Measurements from ENCODE around the gene GSN. TPM values are rescaled to one million over a fixed set of nuclear protein-coding genes. Genes with fewer than 3 reads are reported as not detected.

The GSN gene
- total and polyA plus RNA-seq, 2 donors (not counting 1 experiment from before 2014, with no cell fraction given): 38.4 to 45.4 TPM

DNA sequence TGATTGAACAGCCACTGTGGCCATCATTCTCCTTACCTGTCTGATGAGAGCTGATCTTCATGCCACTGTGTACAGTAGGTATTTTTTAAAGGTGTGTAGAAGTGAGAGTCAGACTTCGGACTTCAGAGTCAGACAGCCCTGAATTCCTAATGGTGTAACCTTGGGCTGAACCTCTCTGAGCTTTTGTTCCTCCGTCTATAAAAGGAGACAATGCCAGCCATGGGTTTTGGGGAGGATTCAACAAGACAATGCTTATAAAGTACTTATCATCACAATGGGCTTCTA, 18.7 kb downstream of the GSN start:
- CTCF ChIA-PET: no interaction called here
- Histone ChIP-seq H3K9me3 (ENCODE audit: control extremely low read depth in 1 of 3, control insufficient read depth in 2 of 3, insufficient read depth in 1 of 3, low read length in 2 of 3) (peaks cover 0 to 3% (median 0%) of the 10 kb centered on the region in 3 donors), H4K20me1 (ENCODE audit: control insufficient read depth, insufficient read depth, low read length, poor library complexity, severe bottlenecking) (no peaks in the 10 kb centered on the region), H3K27ac (ENCODE audit: low read length in 2 of 2) (no peak overlapping the region), H3K4me2 (replicated peaks; ENCODE audit: low read depth, low read length, poor library complexity, severe bottlenecking) (no peak overlapping the region), H3K4me1 (ENCODE audit: control insufficient read depth in 2 of 2, insufficient read depth in 2 of 2, low read length in 2 of 2) (peaks cover 9 to 33% of the 10 kb centered on the region in 2 donors), H3K79me2 (ENCODE audit: control insufficient read depth, insufficient read depth, low read length) (no peaks in the 10 kb centered on the region), H3K9ac (ENCODE audit: low read length) (no peak overlapping the region), H2AFZ (ENCODE audit: insufficient read depth, low read depth, low read length, poor library complexity, severe bottlenecking) (no peak overlapping the region), H3K27me3 (replicated peaks in 1 of 4; ENCODE audit: control extremely low read depth in 1 of 4, control insufficient read depth in 3 of 4, insufficient read depth in 4 of 4, low read length in 3 of 4) (no peaks in the 10 kb centered on the region), H3K4me3 (ENCODE audit: control extremely low read depth in 1 of 5, extremely low read depth in 1 of 5, insufficient read depth in 1 of 5, low read depth in 2 of 5, low read length in 4 of 5) (no peak overlapping the region), H3K36me3 (replicated peaks in 1 of 2; ENCODE audit: control extremely low read depth in 1 of 2, control insufficient read depth in 1 of 2, extremely low read depth in 1 of 2, insufficient read depth in 2 of 2, low read length in 1 of 2) (peaks cover 0 to 13% of the 10 kb centered on the region in 2 experiments)
- POLR2A ChIA-PET: no interaction called here
- no peaks in the 10 kb centered on the region for H3K27me3 Mint-ChIP-seq
- ATAC-seq (ENCODE audit: low read depth) (no peak), DNase-seq (no peak)
- H3K4me1 Mint-ChIP-seq: peaks cover 43% of the 10 kb centered on the region
- no peak overlapping the region for H3K4me3 Mint-ChIP-seq
- no peak overlapping the region for H3K27ac Mint-ChIP-seq
- H3K9me3 Mint-ChIP-seq (ENCODE audit: insufficient read depth): no peaks in the 10 kb centered on the region
- no peak for TF ChIP-seq EZH2 (IDR thresholded peaks at IDR 0.05; ENCODE audit: borderline replicate concordance, insufficient read depth, low read depth, low read length, poor library complexity, severe bottlenecking)
- TF ChIP-seq, protein P1, sequence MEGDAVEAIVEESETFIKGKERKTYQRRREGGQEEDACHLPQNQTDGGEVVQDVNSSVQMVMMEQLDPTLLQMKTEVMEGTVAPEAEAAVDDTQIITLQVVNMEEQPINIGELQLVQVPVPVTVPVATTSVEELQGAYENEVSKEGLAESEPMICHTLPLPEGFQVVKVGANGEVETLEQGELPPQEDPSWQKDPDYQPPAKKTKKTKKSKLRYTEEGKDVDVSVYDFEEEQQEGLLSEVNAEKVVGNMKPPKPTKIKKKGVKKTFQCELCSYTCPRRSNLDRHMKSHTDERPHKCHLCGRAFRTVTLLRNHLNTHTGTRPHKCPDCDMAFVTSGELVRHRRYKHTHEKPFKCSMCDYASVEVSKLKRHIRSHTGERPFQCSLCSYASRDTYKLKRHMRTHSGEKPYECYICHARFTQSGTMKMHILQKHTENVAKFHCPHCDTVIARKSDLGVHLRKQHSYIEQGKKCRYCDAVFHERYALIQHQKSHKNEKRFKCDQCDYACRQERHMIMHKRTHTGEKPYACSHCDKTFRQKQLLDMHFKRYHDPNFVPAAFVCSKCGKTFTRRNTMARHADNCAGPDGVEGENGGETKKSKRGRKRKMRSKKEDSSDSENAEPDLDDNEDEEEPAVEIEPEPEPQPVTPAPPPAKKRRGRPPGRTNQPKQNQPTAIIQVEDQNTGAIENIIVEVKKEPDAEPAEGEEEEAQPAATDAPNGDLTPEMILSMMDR (IDR thresholded peaks at IDR 0.05): no peak
- intact Hi-C loops (cut with micrococcal nuclease): no loop called here
- no CpG with 5 or more reads among the region's 2 CpGs for WGBS (ENCODE audit: insufficient coverage)

DNA sequence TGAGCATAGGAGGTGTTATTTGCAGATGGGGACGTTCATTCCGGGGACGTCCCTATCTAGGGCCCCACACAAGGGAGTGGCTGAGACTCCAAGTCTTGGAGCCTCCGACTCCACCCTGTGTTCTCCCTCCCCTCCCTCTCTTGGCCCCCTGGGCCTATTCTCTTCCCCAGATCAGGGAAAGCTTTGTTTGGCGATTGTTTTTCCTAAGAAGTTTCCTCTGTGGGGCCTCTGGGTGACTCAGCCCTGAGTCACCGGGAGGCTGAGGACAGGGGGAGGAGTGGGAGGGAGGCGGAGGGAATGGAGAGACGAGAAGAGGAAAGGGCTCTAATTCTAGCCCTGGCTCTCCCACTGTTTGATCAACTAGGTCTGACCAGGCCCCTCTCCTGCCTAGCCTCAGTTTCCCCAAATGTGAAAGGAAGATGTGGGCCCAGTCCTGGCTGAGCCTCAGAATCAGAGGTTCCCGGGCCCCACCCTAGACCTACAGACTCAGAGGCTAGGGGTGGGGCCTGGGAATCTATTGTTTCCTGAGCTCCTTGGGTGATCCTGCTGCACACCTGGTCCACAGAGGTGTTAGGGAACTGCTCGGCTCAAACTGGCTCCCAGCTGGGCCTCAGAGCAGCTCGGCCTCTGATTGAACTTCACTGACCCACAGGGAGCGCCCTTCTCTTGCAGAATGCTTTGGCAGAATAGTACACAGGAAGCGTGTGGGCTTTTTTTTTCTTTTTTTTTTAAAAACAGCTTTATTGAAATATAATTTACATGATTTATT, 19.2 kb downstream of the GSN start:
- no peaks in the 10 kb centered on the region for H3K79me2 ChIP-seq (ENCODE audit: control insufficient read depth, insufficient read depth, low read length)
- Mint-ChIP-seq H3K27me3 (no peaks in the 10 kb centered on the region), H3K9me3 (ENCODE audit: insufficient read depth) (no peaks in the 10 kb centered on the region), H3K4me1 (peaks cover 40% of the 10 kb centered on the region), H3K27ac (no peak overlapping the region), H3K4me3 (no peak overlapping the region)
- H3K9ac ChIP-seq (ENCODE audit: low read length): no peak overlapping the region
- no peak overlapping the region for H3K27ac ChIP-seq (ENCODE audit: low read length in 2 of 2)
- H3K4me1 ChIP-seq (ENCODE audit: control insufficient read depth in 2 of 2, insufficient read depth in 2 of 2, low read length in 2 of 2): peaks cover 9 to 30% of the 10 kb centered on the region in 2 donors
- WGBS (ENCODE audit: insufficient coverage): 65% methylated on average over 4 of the region's 13 CpGs
- H3K4me2 ChIP-seq (replicated peaks; ENCODE audit: low read depth, low read length, poor library complexity, severe bottlenecking): no peak overlapping the region
- DNase-seq (no peak), ATAC-seq (ENCODE audit: low read depth) (no peak)
- no peak for TF ChIP-seq EZH2 (IDR thresholded peaks at IDR 0.05; ENCODE audit: borderline replicate concordance, insufficient read depth, low read depth, low read length, poor library complexity, severe bottlenecking)
- TF ChIP-seq, protein P1 (IDR thresholded peaks at IDR 0.05): no peak
- no peak overlapping the region for H3K4me3 ChIP-seq (ENCODE audit: control extremely low read depth in 1 of 5, extremely low read depth in 1 of 5, insufficient read depth in 1 of 5, low read depth in 2 of 5, low read length in 4 of 5)
- peaks cover 0 to 3% (median 0%) of the 10 kb centered on the region in 3 donors for H3K9me3 ChIP-seq (ENCODE audit: control extremely low read depth in 1 of 3, control insufficient read depth in 2 of 3, insufficient read depth in 1 of 3, low read length in 2 of 3)
- H4K20me1 ChIP-seq (ENCODE audit: control insufficient read depth, insufficient read depth, low read length, poor library complexity, severe bottlenecking): no peaks in the 10 kb centered on the region
- CTCF ChIA-PET: interaction anchor here (0.9 kb wide), 1 partner anchor 9 kb away, joined by 4 read pairs; no protein-coding TSS in a partner anchor
- intact Hi-C loops (cut with micrococcal nuclease): no loop called here
- H2AFZ ChIP-seq (ENCODE audit: insufficient read depth, low read depth, low read length, poor library complexity, severe bottlenecking): no peak overlapping the region
- H3K36me3 ChIP-seq (replicated peaks in 1 of 2; ENCODE audit: control extremely low read depth in 1 of 2, control insufficient read depth in 1 of 2, extremely low read depth in 1 of 2, insufficient read depth in 2 of 2, low read length in 1 of 2): peaks cover 0 to 10% of the 10 kb centered on the region in 2 experiments
- POLR2A ChIA-PET: no interaction called here
- H3K27me3 ChIP-seq (replicated peaks in 1 of 4; ENCODE audit: control extremely low read depth in 1 of 4, control insufficient read depth in 3 of 4, insufficient read depth in 4 of 4, low read length in 3 of 4): no peaks in the 10 kb centered on the region
